Measurements from ENCODE around the gene RAPH1.

- TF ChIP-seq CTCF (IDR thresholded peaks at IDR 0.05; ENCODE audit: low read length) (no peak), EZH2phosphoT487 (IDR thresholded peaks at IDR 0.05; ENCODE audit: low read length) (no peak), EZH2 (optimal IDR thresholded peaks at IDR 0.05; ENCODE audit: low read depth, low read length) (no peak)
These were observed 188.5 kb downstream of the RAPH1 start for GRCh38 chr2:203346612-203347011.

All from MM.1S (cell line).